Endothelial cell of umbilical vein (primary cell): ENCODE measurements around the gene CDK6. TPM values are rescaled to one million over a fixed set of nuclear protein-coding genes. Genes with fewer than 3 reads are reported as not detected.

ENCODE experiments used
- BruUV-seq: library from RNA; stranded (reverse); fragments of 400-500 nt; replicated peaks from 2 replicates; lab custom pipeline; 2021; lab: Mats Ljungman, UMichigan
- CTCF ChIA-PET: fragments of 300-600, 350-600 bp; sonication (Branson Sonifier 250); formaldehyde crosslinking; loops from one replicate; lab custom pipeline; 2021; ENCODE audit warnings: antibody characterized with exemption, inconsistent platforms; lab: Charles Lee
- POLR2A ChIA-PET: fragments of 300-600, 350-600 bp; sonication (Branson Sonifier 250); formaldehyde crosslinking; loops from one replicate; lab custom pipeline; 2021; ENCODE audit warnings: antibody characterized with exemption, inconsistent platforms; lab: Charles Lee
- DNase-seq: peaks from one replicate; pipeline ENCODE4 v3.0.0-alpha.2; 2011; ENCODE audit warnings: low read depth, low spot score
- FAIRE-seq: peaks from 2 replicates; lab custom pipeline; 2011; peaks lifted over from hg19 to GRCh38; lab: Jason Lieb, UNC
- H2AFZ ChIP-seq: 2 replicates; pipeline ENCODE4 v1.6.0; 2012; ENCODE audit warnings: low read depth, low read length, control low read depth, inconsistent platforms
- H3K27ac ChIP-seq: 2 replicates; pipeline ENCODE4 v1.5.1; 2011; ENCODE audit warnings: low read depth, mild to moderate bottlenecking, control low read depth, low read length, moderate library complexity; ENCODE audit not compliant: insufficient read depth
- H3K27me3 ChIP-seq, 2 experiments: 2 replicates each; pipeline versions ENCODE4 v1.6.0 to v1.6.1; 2011; ENCODE audit warnings: low read length in 2 of 2, mixed read lengths in 1 of 2; ENCODE audit not compliant: control insufficient read depth in 2 of 2, insufficient read depth in 2 of 2
- H3K36me3 ChIP-seq, 2 experiments: 2 replicates in 1 of 2; 3 replicates in 1 of 2; pipeline ENCODE4 v1.5.1; 2011; ENCODE audit warnings: low read length in 2 of 2, mild to moderate bottlenecking in 1 of 2, moderate library complexity in 1 of 2; ENCODE audit not compliant: control insufficient read depth in 2 of 2, insufficient read depth in 2 of 2; ENCODE audit errors: extremely low read depth in 1 of 2
- H3K4me1 ChIP-seq: 3 replicates; pipeline ENCODE4 v1.5.1; 2011; ENCODE audit warnings: mild to moderate bottlenecking, low read length; ENCODE audit not compliant: control insufficient read depth, insufficient read depth; ENCODE audit errors: extremely low read depth
- H3K4me2 ChIP-seq: 2 replicates; pipeline ENCODE4 v1.6.1; 2011; ENCODE audit warnings: low read length, control low read depth, mixed read lengths; ENCODE audit not compliant: insufficient read depth
- H3K4me3 ChIP-seq, 3 experiments: fragments of 200-600 bp in 1 of 3; sonication (generic), shearing (Covaris generic) in 1 of 3; replicated peaks in 1 of 3; 2 replicates each; pipeline ENCODE4 v1.5.1; 2011 to 2016; ENCODE audit warnings: control low read depth in 3 of 3, low read length in 3 of 3, mild to moderate bottlenecking in 2 of 3, inconsistent platforms in 1 of 3, low read depth in 1 of 3, moderate library complexity in 1 of 3; ENCODE audit not compliant: insufficient read depth in 1 of 3
- H3K79me2 ChIP-seq: 2 replicates; pipeline ENCODE4 v1.6.0; 2012; ENCODE audit warnings: low read length, inconsistent platforms; ENCODE audit not compliant: control insufficient read depth, insufficient read depth
- H3K9ac ChIP-seq: replicated peaks from 2 replicates; pipeline ENCODE3; 2011; ENCODE audit warnings: low read length, control low read depth; ENCODE audit not compliant: insufficient read depth; ENCODE audit errors: extremely low read depth
- H3K9me1 ChIP-seq: replicated peaks from 3 replicates; pipeline ENCODE4 v1.6.0; 2011; ENCODE audit warnings: mild to moderate bottlenecking, low read length; ENCODE audit not compliant: control insufficient read depth, insufficient read depth; ENCODE audit errors: extremely low read depth
- H3K9me3 ChIP-seq: replicated peaks from 2 replicates; pipeline ENCODE4 v1.5.1; 2012; ENCODE audit warnings: low read length, inconsistent platforms; ENCODE audit not compliant: control insufficient read depth, insufficient read depth
- H4K20me1 ChIP-seq: replicated peaks from 2 replicates; pipeline ENCODE3; 2011; ENCODE audit warnings: mild to moderate bottlenecking, low read length; ENCODE audit not compliant: control insufficient read depth, insufficient read depth; ENCODE audit errors: extremely low read depth
- EZH2 ChIP-seq: IDR thresholded peaks from 2 replicates; pipeline ENCODE4 v1.6.1; 2012; ENCODE audit warnings: borderline replicate concordance, low read depth, mild to moderate bottlenecking, moderate library complexity, low read length, inconsistent platforms; ENCODE audit not compliant: severe bottlenecking
- FOS ChIP-seq: IDR thresholded peaks from 2 replicates; pipeline ENCODE4 v1.6.1; 2011; ENCODE audit warnings: mild to moderate bottlenecking, low read length, moderate library complexity, borderline replicate concordance; ENCODE audit not compliant: insufficient read depth
- GATA2 ChIP-seq: IDR thresholded peaks from 2 replicates; pipeline ENCODE4 v1.7.0; 2011; ENCODE audit warnings: low read depth, mild to moderate bottlenecking, moderate library complexity, mixed read lengths, low read length; ENCODE audit not compliant: insufficient read length, insufficient read depth
- JUN ChIP-seq: IDR thresholded peaks from 2 replicates; pipeline ENCODE4 v1.6.1; 2011; ENCODE audit warnings: borderline replicate concordance, low read depth; ENCODE audit not compliant: insufficient read length, insufficient read depth
- MYC ChIP-seq: IDR thresholded peaks from one replicate; pipeline ENCODE4 v1.6.1; 2011; ENCODE audit warnings: mild to moderate bottlenecking, low read depth, low read length
- POLR2A ChIP-seq: IDR thresholded peaks from 2 replicates; pipeline ENCODE4 v1.6.1; 2012; ENCODE audit warnings: low read depth, mild to moderate bottlenecking, control low read depth, low read length
- POLR2AphosphoS5 ChIP-seq: IDR thresholded peaks from 2 replicates; pipeline ENCODE4 v1.6.1; 2012; ENCODE audit warnings: low read depth, mild to moderate bottlenecking, control low read depth, low read length, moderate library complexity; ENCODE audit not compliant: insufficient read depth
- dilution Hi-C: fragments of 300-500 bp; cut with MboI; formaldehyde crosslinking; loops from one replicate; pipeline ENCODE4 v1.15.0; 2019; ENCODE audit warnings: low sequenced_read_pairs; ENCODE audit not compliant: extremely low pct_ligation_motif_present
- intact Hi-C: fragments of 100-400 bp; cut with micrococcal nuclease; formaldehyde crosslinking; loops from one replicate; pipeline ENCODE4 v1.10.0; 2022
- polyA plus RNA-seq, 4 experiments: library from polyadenylated mRNA; depleted of rRNA in 3 of 4; stranded (reverse) in 3 of 4; unstranded in 1 of 4; fragments of >200 nt; gene quantifications; 2 replicates each; pipeline versions ENCODE4 v1.2.1 to v1.2.3, GENCODE V29; 2011 to 2012; ENCODE audit warnings: missing spikeins in 1 of 4
- total RNA-seq: library from RNA; stranded (reverse); gene quantifications from 2 replicates; pipeline ENCODE4 v1.2.3, GENCODE V29; 2021
- TF ChIP-seq, protein P1 (sequence below): IDR thresholded peaks from 2 replicates; pipeline ENCODE4 v1.6.1; 2011; ENCODE audit not compliant: insufficient read depth, insufficient read length
- TF ChIP-seq, protein P2 (sequence below), 2 donors: IDR thresholded peaks; 1 replicate in 1 of 2; 2 replicates in 1 of 2; pipeline ENCODE4 v1.5.1; 2011; ENCODE audit warnings: low read length in 2 of 2, mild to moderate bottlenecking in 2 of 2, moderate library complexity in 2 of 2, control low read depth in 1 of 2, inconsistent platforms in 1 of 2, low read depth in 1 of 2; ENCODE audit not compliant: insufficient read depth in 1 of 2; ENCODE audit errors: extremely low read depth in 1 of 2

The CDK6 gene
- total and polyA plus RNA-seq, 2 donors (not counting 3 experiments of a cell fraction or from before 2014, with no cell fraction given): 6.0 to 28.2 TPM

DNA sequence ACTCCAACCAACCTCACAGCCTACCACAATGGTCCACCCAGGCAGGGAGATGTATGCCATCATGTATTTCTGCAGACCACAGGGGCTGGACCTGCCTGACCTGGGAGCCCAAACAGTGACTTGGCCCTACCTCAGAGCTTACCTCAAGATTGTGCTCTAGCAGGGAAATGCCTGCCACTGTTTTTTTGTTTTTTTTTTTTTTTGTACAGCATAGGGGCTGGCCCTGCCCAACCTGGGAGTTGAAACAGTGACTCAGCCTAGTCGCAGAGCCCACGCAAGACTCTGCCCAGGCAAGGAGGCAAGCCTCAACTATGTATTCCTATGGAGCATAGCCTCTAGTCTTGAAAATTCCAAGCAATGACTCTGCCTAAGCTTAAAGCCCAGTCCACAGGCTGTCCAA, 39.3 kb upstream of the CDK6 start:
- POLR2A ChIA-PET: no interaction called here
- H3K4me2 ChIP-seq: no peak overlapping the region
- no TSS peak for BruUV-seq
- CTCF ChIA-PET: no interaction called here
- no peaks in the 10 kb centered on the region for H3K79me2 ChIP-seq
- no peaks in the 10 kb centered on the region for H3K36me3 ChIP-seq
- no peak overlapping the region for H2AFZ ChIP-seq
- H3K27me3 ChIP-seq: no peaks in the 10 kb centered on the region
- no peak overlapping the region for H3K9ac ChIP-seq
- no peak overlapping the region for H3K27ac ChIP-seq
- H3K4me1 ChIP-seq: peaks cover 18% of the 10 kb centered on the region
- H3K9me3 ChIP-seq: no peaks in the 10 kb centered on the region
- no peaks in the 10 kb centered on the region for H3K9me1 ChIP-seq
- dilution Hi-C loops: no loop called here
- TF ChIP-seq POLR2A: no peak
- no peak for TF ChIP-seq JUN
- TF ChIP-seq, protein P1, sequence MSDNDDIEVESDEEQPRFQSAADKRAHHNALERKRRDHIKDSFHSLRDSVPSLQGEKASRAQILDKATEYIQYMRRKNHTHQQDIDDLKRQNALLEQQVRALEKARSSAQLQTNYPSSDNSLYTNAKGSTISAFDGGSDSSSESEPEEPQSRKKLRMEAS: no peak
- no peak for TF ChIP-seq EZH2
- TF ChIP-seq FOS: no peak
- TF ChIP-seq, protein P2, sequence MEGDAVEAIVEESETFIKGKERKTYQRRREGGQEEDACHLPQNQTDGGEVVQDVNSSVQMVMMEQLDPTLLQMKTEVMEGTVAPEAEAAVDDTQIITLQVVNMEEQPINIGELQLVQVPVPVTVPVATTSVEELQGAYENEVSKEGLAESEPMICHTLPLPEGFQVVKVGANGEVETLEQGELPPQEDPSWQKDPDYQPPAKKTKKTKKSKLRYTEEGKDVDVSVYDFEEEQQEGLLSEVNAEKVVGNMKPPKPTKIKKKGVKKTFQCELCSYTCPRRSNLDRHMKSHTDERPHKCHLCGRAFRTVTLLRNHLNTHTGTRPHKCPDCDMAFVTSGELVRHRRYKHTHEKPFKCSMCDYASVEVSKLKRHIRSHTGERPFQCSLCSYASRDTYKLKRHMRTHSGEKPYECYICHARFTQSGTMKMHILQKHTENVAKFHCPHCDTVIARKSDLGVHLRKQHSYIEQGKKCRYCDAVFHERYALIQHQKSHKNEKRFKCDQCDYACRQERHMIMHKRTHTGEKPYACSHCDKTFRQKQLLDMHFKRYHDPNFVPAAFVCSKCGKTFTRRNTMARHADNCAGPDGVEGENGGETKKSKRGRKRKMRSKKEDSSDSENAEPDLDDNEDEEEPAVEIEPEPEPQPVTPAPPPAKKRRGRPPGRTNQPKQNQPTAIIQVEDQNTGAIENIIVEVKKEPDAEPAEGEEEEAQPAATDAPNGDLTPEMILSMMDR (IDR thresholded peaks at IDR 0.05; ENCODE audit: extremely low read depth in 1 of 2, insufficient read depth in 1 of 2, low read depth in 1 of 2, low read length in 2 of 2): no peak
- no peak for TF ChIP-seq POLR2AphosphoS5
- TF ChIP-seq MYC: no peak
- TF ChIP-seq GATA2: no peak
- H3K4me3 ChIP-seq: no peak overlapping the region
- H4K20me1 ChIP-seq: no peaks in the 10 kb centered on the region
- FAIRE-seq: no peak
- intact Hi-C loops: loop anchor here (2.0 kb wide), 1 partner anchor 137 kb away; no protein-coding TSS in a partner anchor
- no peak for DNase-seq
